Measurements from ENCODE around the gene CORIN. TPM values are rescaled to one million over a fixed set of nuclear protein-coding genes. Genes with fewer than 3 reads are reported as not detected.

CORIN gene
- total and polyA plus RNA-seq, 10 of the 15 experiments (the other 5 are each of a cell fraction or from before 2014, with no cell fraction given): 0.02 to 0.45 (median 0.09) TPM; not detected in 3

GRCh38 chr4:47557255-47557654, 280.6 kb downstream of the CORIN start:
- DNase-seq (ENCODE audit: low read depth, low spot score): no peak
- H3K27me3 ChIP-seq (replicated peaks in 1 of 2; ENCODE audit: control insufficient read depth in 2 of 2, insufficient read depth in 2 of 2, low read length in 1 of 2): no peaks in the 10 kb centered on the region
- no peak overlapping the region for H2AFZ ChIP-seq (ENCODE audit: control insufficient read depth, low read depth, low read length)
- SMC1A ChIA-PET (ENCODE audit: uncharacterized antibody, unreplicated experiment): interaction anchor here (0.9 to 2.6 kb wide), 4 partner anchors 10 to 94 kb away, joined by 3 to 14 read pairs (median 4); partner anchors contain the start of gene COMMD8
- no peak for FAIRE-seq
- H3K4me1 ChIP-seq (ENCODE audit: control insufficient read depth, insufficient read depth, low read length): no peaks in the 10 kb centered on the region
- H3K9me3 ChIP-seq (replicated peaks; ENCODE audit: control insufficient read depth, insufficient read depth, low read length): no peaks in the 10 kb centered on the region
- no TSS peak for BruUV-seq (replicated peaks)
- in situ Hi-C loops (cut with MboI): no loop called here
- CTCF ChIA-PET: interaction anchor here (1.7 kb wide), 1 partner anchor 67 kb away, joined by 3 read pairs; no protein-coding TSS in a partner anchor
- ATAC-seq: no peak
- H3K4me2 ChIP-seq (ENCODE audit: control insufficient read depth, insufficient read depth): no peak overlapping the region
- H3K9ac ChIP-seq (ENCODE audit: control insufficient read depth, insufficient read depth, low read length): no peak overlapping the region
- peaks cover 4 to 7% of the 10 kb centered on the region in 2 experiments for H3K36me3 ChIP-seq (ENCODE audit: control insufficient read depth in 2 of 2, insufficient read depth in 2 of 2, low read length in 1 of 2)
- H4K20me1 ChIP-seq (ENCODE audit: control insufficient read depth, insufficient read depth): no peaks in the 10 kb centered on the region
- H3K79me2 ChIP-seq (ENCODE audit: control insufficient read depth, insufficient read depth, low read length): no peaks in the 10 kb centered on the region
- no peak overlapping the region for H3K4me3 ChIP-seq
- no peak for TF ChIP-seq SMC3 (IDR thresholded peaks at IDR 0.05; ENCODE audit: borderline replicate concordance, low read length)
- no peak for TF ChIP-seq MEF2A (IDR thresholded peaks at IDR 0.05; ENCODE audit: insufficient read depth, low read depth, low read length)
- no peak for TF ChIP-seq PAX5 (IDR thresholded peaks at IDR 0.05; ENCODE audit: borderline replicate concordance, low read depth, low read length)
- TF ChIP-seq FOXK2 (IDR thresholded peaks at IDR 0.05): no peak
- TF ChIP-seq E2F8 (IDR thresholded peaks at IDR 0.05; ENCODE audit: low read depth, partially characterized antibody): no peak
- TF ChIP-seq MLLT1 (IDR thresholded peaks at IDR 0.05): no peak
- TF ChIP-seq CTCF (IDR thresholded peaks at IDR 0.05 in 2 of 3, conservative IDR thresholded peaks at IDR 0.05 in 1 of 3; ENCODE audit: control insufficient read depth in 2 of 3, extremely low read depth in 1 of 3, insufficient read depth in 1 of 3, low read depth in 3 of 3, low read length in 3 of 3): no peak
- TF ChIP-seq TBL1XR1 (IDR thresholded peaks at IDR 0.05; ENCODE audit: low read depth, low read length): no peak
- TF ChIP-seq RFX5 (IDR thresholded peaks at IDR 0.05; ENCODE audit: low read depth, low read length): no peak
- no peak for TF ChIP-seq LARP7 (IDR thresholded peaks at IDR 0.05)
- no peak for TF ChIP-seq RB1 (IDR thresholded peaks at IDR 0.05; ENCODE audit: borderline replicate concordance)
- TF ChIP-seq ESRRA (IDR thresholded peaks at IDR 0.05; ENCODE audit: low read length): no peak
- no peak for TF ChIP-seq MTA3 (IDR thresholded peaks at IDR 0.05; ENCODE audit: borderline replicate concordance, low read length)
- no peak for TF ChIP-seq CBX3 (IDR thresholded peaks at IDR 0.05; ENCODE audit: borderline replicate concordance, low read depth)
- TF ChIP-seq TCF12 (IDR thresholded peaks at IDR 0.05; ENCODE audit: low read depth, low read length): no peak
- TF ChIP-seq JUNB (IDR thresholded peaks at IDR 0.05): no peak
- TF ChIP-seq MXI1 (IDR thresholded peaks at IDR 0.05; ENCODE audit: low read depth, low read length): no peak
- 100% methylated on average over 2 of the region's 2 CpGs for WGBS (ENCODE audit: insufficient coverage, insufficient replicate concordance, low lambda C conversion rate, missing lambda C conversion rate)
- intact Hi-C loops (cut with micrococcal nuclease; ENCODE audit: unreplicated experiment): no loop called here
- POLR2A ChIA-PET: no interaction called here
- RAD21 ChIA-PET (ENCODE audit: unreplicated experiment): interaction anchor here (0.6 to 1.5 kb wide), 2 partner anchors 20 to 64 kb away, joined by 3 to 4 read pairs; no protein-coding TSS in a partner anchor
- no peak overlapping the region for H3K27ac ChIP-seq (ENCODE audit: control insufficient read depth, insufficient read depth)

All from GM12878 (cell line).